Left kidney (tissue), 2 donors: ENCODE results near the gene RHOH. TPM values are rescaled to one million over a fixed set of nuclear protein-coding genes. Genes with fewer than 3 reads are reported as not detected.

ENCODE experiments used
- DNase-seq: peaks from one replicate; pipeline ENCODE4 v3.0.0-alpha.2; 2013
- polyA plus RNA-seq: library from polyadenylated mRNA; unstranded; fragments of 120-200 nt; gene quantifications from one replicate; pipeline ENCODE4 v1.2.1, GENCODE V29; 2013; ENCODE audit not compliant: insufficient read length

RHOH gene
- polyA plus RNA-seq, 1 donor: 0.50 TPM

DNA sequence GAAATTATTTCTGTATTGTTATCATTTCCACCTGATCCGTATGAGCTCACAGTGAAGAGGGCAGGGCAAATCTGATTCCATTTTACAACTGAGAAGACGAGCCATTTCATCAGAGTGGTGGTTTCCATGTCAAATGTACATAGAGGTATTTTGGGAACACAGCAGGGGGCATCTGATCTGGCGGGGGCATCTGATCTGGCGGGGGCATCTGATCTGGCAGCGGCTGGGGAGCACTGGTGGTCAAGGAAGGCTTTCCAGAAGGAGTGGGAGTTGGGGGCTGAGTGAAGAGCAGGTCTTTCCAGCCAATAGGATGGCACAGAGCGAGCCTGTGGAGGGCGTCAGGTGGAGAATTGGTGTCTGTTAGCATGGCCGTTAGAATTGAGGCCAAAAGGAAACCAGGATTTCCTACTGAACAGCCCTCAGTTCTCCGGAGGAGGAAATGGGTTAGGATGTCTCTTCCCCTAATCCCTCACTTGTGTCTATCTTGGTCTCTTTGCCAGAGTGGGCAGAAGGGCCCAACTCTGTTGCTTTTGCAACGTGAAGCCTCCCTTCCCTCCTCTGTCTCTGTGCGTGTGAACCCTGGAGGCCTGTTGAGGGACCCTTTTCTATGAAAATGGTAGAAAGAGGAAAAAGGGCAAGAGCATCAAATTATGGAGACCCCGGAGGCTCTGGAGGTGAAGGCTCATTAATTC lies 41.3 kb downstream of the RHOH start:
- no peak for DNase-seq

DNA sequence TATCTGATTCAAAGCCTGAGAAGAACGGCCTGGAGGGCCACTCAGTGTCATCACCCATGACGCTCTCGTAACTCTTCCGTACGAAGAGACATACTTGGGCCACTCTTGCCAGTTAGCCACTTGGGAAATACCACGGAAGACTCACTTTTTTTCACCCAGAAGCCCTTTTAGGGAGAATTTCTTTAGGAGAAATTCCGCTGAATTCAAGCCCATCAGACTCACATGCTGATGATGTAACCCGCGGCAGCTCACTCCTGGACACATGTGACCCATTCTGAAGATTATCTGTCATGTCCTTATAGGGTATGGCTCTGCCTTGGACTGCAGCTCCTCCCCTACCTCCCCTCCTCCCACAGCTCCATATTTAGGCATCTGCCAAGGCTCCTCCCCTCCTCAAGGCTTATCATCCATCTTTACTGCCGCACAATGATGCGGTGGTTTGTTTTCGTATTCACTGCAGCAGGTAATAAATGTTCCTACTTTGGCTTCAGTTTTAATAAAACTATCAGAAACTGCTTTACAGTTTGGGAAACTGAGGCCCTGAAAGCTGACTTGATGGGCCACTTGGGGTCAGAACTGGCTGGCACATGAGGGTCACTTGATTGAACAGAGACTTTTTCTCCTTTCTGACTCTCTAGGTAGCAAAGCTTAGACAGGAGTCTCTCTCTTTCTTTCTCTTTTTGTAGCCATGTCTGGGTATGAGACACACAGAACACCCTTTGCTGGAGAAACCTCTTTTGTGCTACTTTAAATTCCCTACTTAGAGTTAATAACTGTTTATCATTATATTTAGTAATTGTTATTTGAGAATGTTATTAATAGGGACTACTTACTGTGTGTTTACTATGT lies 42.1 kb downstream of the RHOH start:
- no peak for DNase-seq

DNA sequence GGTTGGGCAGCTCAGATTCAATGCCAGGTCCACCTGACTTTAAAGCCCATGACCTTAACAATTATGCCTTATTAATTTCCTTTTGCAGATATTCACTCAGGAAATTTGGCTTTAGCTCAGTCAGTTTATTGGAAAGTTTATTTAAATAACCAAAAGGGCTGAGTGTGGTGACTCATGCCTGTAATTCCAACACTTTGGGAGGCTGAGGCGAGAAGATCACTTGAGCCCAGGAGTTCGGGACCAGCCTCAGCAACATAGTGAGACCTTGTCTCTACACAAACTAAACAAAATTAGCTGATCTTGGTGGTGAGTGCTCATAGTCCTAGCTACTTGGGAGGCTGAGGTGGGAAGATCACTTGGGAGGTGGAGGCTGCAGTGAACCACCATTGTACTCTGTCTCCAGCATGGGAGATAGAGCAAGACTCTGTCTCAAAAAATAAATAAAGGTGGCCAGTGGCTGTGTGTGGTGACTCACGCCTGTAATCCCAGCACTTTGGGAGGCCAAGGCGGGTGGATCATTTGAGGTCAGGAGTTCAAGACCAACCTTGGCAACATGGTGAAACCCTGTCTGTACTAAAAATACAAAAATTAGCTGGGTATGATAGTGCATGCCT lies 43.3 kb downstream of the RHOH start:
- DNase-seq: no peak

DNA sequence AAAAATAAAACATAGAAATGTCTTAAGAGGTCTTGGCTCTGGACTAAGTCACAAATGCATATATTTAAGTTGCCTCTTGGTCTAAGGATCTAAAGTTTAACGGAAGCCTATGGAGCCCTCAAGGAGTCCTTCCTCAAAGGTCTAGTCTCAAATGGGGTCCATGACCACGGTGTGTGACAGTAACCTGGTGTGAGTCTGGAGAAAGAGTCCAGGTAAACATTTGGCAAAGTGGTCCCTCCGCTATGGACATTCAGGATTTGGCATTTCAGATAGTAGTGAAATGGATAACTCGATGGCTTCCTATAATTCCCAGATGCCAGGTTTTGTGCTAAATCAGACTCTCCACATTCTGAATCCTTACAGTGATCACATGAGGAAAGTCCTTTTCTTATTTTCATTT lies 44.2 kb downstream of the RHOH start:
- DNase-seq: no peak

DNA sequence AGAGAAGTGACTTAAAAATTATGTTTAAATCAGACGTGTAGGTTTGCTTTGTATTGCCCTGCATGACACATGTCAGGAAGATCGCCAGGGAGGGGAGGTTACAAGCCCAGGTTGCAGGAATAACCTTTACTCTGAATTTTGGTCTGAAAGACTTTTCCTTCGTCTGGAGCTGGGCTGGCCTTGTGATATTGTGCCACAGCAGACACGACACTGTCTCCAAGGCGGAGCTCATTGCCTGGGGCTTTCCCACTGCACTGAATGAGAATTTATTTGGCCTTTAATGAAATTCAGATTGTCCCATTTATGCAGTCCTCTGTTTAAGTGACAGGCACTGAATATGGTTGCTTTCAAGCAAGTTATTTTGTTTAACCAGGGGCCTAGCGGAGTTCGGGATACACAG lies 45.1 kb downstream of the RHOH start:
- DNase-seq: no peak

DNA sequence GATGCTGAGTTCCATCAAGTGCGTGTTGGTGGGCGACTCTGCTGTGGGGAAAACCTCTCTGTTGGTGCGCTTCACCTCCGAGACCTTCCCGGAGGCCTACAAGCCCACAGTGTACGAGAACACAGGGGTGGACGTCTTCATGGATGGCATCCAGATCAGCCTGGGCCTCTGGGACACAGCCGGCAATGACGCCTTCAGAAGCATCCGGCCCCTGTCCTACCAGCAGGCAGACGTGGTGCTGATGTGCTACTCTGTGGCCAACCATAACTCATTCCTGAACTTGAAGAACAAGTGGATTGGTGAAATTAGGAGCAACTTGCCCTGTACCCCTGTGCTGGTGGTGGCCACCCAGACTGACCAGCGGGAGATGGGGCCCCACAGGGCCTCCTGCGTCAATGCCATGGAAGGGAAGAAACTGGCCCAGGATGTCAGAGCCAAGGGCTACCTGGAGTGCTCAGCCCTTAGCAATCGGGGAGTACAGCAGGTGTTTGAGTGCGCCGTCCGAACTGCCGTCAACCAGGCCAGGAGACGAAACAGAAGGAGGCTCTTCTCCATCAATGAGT lies 46.6 kb downstream of the RHOH start:
- no peak for DNase-seq

DNA sequence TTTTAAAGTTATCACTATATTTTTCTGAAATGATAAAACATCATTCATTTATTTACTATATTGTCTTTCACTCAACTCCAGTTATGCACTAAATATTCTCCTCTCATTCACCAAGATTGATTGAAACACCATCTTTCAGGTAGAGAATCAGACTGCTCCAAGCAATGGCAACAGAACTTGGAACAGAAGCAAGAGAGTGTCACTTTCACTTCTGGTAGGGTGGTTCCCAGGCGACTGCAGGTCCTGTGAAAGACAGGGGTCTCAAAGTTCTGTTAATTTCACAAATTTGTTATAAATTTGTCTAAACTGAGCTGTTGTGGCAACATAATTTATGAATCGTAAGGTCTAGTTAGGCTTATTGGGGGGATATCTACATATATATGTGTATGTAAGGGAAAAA lies 47.8 kb downstream of the RHOH start:
- no peak for DNase-seq

DNA sequence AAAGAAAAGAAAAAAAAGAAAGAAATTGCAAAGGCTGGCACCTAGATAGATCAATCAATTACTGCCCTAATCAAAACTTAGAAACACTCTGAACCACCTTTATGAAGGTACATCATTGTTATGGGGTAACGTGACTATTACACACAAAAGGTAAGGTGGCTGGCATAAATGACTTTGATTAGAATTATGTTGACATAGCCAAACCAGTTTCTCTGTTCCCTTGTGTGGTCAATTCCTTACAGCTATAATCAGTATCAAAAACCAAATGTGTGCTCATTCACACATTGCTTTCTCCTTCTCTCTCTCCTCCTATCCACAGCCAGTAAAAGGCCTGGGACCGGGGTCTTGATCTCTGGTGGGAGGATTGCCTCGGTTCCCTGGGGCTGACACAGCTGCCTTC lies 48.7 kb downstream of the RHOH start:
- DNase-seq: no peak

DNA sequence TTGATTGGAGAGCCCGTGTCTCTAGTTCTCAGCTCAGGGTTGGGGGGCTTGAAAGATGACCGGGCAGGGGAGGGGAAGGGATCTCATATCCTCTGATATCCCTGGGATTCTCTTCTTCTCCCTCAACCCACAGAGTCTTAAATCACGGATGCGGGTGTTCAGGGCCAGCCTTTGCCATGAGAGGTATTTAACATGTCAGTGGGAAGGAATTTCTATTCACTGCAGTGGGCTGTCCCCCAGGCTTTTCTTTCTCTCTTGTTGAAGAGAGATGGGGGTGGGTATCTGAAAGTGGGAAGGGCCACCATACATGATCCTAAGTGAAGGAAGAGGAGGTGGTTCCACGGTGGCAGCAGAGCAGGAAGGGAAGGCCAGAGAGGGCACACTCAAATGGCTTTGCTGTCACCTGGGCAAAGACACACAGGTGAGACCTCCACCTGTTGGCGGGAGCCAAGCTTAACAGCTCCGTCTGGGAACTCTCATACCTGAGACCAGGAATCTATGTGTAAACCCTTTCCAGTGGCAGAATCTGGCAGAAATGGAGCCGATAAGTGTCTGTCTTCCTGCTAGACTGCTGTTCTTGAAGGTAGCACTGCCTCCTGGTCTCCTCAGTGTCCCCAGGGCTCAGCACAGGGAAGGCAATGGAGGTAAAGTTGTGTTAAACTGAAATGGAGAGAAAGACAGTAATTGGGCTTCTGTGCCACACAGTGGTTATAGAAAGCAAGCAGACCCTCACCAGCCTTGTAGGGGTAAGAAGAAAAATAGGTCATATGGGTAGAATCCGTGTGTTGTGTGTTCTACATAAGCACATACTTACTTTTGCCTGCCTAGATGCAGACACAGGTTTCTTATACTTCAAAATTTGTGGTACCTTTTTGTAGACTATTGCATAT lies 49.4 kb downstream of the RHOH start:
- DNase-seq: peak; percentile 40

DNA sequence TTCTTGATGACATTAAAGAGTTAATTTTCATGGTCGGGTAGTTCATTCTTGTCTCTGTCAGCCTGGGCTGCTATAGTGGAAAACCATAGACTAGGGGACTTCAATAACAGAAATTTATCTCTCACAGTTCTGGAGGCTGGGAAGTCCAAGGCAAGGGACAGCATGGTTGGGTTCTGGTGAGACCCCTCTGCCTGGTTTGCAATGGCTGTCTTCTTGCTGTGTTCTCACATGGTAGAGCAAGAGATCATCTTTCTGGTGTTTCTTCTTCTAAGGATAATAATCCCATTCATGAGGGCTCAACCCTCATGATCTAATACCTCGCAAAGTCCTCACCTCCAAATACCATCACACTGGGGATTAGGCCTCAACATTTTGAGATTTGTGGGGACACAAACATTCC lies 50.1 kb downstream of the RHOH start:
- DNase-seq: no peak

DNA sequence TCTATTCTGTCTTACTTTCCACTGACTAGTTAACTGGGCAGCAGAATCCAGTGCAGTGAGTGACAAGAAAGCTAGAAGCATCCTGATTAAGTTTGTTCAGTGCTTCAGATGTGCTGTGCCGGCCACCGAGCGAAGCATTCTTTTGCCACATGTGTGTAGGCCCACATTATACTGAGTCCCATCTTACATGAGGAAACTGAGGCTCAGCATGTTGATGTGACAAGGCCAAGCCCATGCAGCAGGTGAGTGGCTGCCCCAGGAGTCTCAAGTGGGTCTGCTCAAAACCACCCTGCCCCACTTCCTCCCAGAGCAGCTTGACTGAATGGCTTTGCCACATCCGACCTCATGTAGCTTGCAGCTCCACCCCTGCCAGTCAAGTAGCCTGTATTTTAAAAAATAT lies 50.5 kb downstream of the RHOH start:
- no peak for DNase-seq

DNA sequence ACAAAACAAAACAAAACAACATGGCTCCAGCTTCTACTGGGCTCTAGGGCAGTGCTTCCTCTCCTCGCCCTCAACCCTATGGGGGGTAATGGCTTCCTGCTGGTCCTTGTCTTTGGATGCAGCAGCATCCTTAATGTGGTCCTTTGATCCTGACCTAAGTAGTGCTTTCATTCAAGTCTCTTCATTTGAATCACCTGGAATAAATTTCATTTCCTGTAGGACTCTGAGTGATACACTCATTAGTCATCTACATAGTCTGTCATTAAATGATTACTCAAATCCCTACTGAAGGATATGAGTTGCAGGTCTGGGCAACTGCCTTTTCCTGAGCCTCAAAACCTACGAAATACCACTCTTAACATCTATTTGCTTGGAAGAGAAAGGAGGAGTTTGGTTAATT lies 54.5 kb downstream of the RHOH start:
- DNase-seq: no peak

DNA sequence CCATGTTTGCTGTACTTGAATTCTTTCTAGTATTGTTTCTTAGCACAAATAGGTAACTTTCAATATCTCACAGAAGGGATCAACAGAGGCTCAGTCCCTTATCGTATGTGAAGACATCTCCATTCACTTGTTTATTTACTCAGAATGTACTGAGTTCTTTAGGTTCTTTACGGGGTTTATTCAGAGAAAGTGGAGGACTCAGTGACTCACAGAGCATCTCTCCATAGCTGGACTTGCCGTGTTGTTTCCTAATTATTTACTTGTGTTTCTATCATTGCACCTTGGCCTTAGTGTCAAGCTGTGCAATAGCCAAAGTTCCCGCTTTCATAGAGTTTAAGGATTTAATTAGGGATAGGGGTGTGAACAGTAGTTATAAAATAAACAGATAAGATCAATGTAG lies 57.1 kb downstream of the RHOH start:
- no peak for DNase-seq

DNA sequence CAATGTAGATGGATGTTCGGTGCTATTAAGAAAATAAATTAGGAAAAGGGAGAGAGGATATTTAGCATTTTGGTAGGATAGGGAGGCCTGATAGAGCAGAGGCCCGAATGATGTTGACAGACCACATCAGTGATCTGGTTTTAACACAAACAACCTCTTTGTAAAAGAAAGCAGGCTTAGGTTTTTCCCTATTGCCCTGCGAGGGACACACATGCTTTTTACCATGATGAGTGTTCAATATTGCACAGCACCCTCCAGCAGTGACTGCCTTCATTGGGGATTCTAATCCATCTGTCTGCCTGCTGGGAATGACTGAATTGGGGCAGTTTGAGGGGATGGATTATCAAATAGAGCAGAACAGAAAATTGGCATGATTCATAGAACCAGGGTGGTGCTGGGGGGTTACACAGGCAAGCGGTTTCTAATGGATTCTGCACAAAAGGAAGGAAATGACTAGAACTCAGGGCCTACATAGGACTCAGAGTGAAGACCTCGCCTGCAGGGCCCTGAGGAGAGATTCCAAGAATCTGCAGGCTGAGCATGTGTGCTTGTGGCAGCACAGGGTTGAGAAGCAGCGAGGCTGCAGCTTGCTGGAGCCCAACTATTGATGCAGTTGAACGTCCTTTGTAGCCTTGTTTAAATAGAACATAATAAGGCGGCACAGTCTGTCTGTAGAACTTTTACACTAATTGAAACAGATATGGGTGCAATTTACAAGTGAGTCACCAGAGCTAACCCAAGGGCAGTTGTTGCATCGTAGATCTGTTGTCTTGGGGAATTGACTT lies 58.0 kb downstream of the RHOH start:
- no peak for DNase-seq

DNA sequence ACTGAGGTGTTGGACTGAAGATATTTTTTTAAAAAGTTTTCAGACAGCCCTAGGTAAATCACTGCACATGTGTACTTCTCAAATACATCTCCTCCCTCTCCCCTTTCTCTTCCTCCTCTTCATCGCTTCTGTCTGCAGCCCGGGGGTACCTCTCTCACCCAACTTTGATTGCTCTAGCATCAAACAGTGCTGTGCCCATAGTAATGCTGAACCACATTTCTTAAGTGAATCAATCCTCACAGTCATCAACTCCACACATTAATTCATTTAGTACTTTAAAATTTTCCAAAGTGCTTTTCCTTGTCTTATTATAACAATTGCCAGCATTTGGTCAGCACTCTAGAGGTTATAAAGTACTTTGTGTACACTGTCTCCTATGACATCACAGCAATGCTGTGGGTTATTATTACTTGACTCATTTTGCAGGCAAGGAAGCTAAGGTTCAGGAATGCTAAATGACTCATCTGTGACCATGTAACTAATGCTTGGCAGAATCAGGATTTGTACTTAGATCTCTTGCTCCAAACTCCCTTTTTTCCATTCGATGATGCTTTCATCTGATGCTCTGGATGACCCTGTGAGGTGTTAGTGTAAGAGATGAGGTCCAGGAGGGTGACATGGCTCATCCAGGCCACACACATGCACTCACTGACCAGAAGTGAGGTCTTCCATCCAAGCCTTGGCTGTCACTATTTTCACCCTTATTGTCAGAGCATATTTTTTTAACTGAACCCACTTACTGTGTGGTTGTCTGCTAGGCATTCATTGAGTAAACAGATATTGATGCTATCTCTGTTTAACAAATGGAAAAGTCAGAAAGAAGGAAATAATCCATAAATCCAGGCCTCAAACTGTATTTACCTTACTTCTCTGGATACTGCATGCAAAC lies 58.8 kb downstream of the RHOH start:
- DNase-seq: no peak

DNA sequence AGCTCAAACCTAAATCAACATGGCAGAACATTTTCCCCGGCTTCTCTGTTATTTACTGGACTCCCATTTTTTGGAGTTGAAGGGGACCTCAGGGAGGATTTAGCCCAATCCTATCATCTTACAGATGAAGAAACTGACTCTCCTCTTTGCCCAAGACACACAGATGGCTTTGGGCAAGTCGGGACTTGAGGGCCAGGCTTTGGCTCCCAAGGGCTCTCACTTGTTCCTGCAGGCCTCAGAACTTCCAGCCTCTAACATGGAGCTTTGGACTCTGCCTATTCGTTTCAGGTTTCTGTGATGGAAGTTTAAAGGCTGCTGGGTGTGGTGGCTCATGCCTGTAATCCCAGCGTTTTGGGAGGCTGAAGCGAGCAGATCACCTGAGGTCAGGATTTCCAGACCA lies 59.5 kb downstream of the RHOH start:
- DNase-seq: no peak

DNA sequence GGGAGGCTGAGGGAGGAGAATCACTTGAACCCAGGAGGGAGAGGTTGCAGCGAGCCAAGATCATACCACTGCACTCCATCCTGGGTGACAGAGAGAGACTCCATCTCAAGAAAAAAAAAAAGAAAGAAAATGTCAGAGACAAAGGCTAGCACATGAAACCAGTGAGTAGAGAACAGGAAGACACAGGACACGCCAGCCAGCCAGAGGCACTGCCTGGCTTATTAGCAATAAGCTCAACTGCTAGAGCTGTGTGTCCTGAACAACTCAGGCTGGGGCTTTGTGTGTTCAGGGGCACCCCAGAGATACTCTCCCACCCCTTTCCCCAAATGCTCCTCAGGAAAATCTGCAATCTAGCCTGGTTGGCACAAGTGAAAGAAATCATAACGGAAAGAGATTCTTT lies 60.0 kb downstream of the RHOH start:
- DNase-seq: no peak

DNA sequence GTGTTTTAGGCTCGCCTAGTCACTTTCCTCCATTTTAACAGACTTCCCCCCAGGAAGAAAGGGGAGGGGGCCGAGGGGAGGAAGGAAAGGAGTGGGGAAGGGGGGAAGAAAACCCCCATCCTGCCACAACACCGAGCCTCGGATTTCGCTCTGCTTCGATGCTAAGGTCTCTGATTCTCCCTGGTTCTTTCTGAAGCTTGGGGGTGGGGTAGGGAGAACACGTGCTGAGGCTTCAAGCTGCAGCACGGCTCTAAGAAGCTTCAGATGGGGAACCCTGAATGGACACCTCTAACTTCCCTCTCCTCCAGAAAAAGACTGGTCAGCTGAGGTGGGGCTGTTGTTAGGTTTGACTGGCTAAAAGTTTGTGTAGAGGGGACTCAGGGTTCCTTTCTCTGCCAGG lies 61.8 kb downstream of the RHOH start:
- DNase-seq: no peak

DNA sequence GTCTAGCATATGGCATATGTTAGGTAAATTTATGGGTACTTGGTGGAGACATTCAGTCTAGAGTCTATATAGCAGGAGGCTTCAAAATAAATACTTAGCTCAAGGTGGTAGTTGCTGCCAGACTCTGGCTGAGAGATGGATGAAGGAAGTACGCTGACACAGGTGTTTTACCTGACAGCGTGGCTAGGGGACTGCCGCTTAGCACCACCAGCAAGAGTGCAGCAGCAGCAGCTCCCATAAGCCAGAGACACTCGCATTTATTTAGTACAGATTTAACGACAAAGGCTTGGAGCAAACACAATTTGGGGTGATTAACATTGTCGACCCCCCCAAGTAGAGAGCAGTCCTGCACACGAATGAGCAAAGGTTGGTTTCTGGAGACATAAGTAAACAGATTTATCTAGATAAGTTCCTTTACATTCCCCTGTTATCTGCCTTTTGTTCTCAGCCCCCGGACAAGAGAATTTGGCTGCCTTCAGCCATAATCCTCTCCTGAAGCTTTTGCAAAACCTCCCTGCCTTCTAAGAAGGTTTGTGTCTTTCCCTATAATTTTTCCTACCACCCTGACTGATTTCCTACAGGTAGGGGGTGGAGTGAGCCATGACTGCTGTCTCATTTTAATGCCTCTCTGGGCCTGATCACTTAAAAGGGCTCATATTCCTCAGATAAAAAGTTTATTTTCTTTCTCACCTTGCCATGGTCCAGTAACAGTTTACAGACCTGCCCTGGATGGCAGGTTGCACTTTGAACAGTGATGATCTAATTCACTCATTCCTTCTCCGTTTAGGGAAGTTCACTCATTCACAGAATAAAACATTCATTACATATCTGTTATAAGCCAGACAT lies 64.6 kb downstream of the RHOH start:
- DNase-seq: no peak
